ENCODE data around the gene EMX2.
A peak's percentile ranks its signal among the peaks of the same experiment; 100 is the strongest.

EMX2 gene

GRCh38 chr10:117535298-117536071, 7.1 kb upstream of the EMX2 start:
- peak overlapping the region; percentile 27 to 28 for H3K4me3 ChIP-seq (replicated peaks in 1 of 2; ENCODE audit: low read depth in 2 of 2, low read length in 2 of 2)
- no peak for DNase-seq (ENCODE audit: low read depth in 2 of 2)
- no peak for TF ChIP-seq CTCF (IDR thresholded peaks at IDR 0.05; ENCODE audit: low read depth, low read length)

GRCh38 chr10:117536072-117536865, 6.3 kb upstream of the EMX2 start:
- H3K4me3 ChIP-seq (replicated peaks in 1 of 2; ENCODE audit: low read depth in 2 of 2, low read length in 2 of 2) = no peak overlapping the region
- DNase-seq (ENCODE audit: low read depth in 2 of 2) = no peak
- TF ChIP-seq CTCF (IDR thresholded peaks at IDR 0.05; ENCODE audit: low read depth, low read length) = no peak

GRCh38 chr10:117536866-117537435, 5.6 kb upstream of the EMX2 start:
- no peak overlapping the region for H3K4me3 ChIP-seq (replicated peaks in 1 of 2; ENCODE audit: low read depth in 2 of 2, low read length in 2 of 2)
- no peak for TF ChIP-seq CTCF (IDR thresholded peaks at IDR 0.05; ENCODE audit: low read depth, low read length)
- no peak for DNase-seq (ENCODE audit: low read depth in 2 of 2)

GRCh38 chr10:117537436-117537903, 5.1 kb upstream of the EMX2 start:
- DNase-seq (ENCODE audit: low read depth in 2 of 2) = peak in 1 of 2 donors; percentile 33
- no peak overlapping the region for H3K4me3 ChIP-seq (replicated peaks in 1 of 2; ENCODE audit: low read depth in 2 of 2, low read length in 2 of 2)
- TF ChIP-seq CTCF (IDR thresholded peaks at IDR 0.05; ENCODE audit: low read depth, low read length) = no peak

GRCh38 chr10:117537904-117538524, 4.5 kb upstream of the EMX2 start:
- no peak overlapping the region for H3K4me3 ChIP-seq (replicated peaks in 1 of 2; ENCODE audit: low read depth in 2 of 2, low read length in 2 of 2)
- DNase-seq (ENCODE audit: low read depth in 2 of 2) = no peak
- TF ChIP-seq CTCF (IDR thresholded peaks at IDR 0.05; ENCODE audit: low read depth, low read length) = no peak

GRCh38 chr10:117539361-117539773, 3.2 kb upstream of the EMX2 start:
- DNase-seq (ENCODE audit: low read depth in 2 of 2) = no peak
- TF ChIP-seq CTCF (IDR thresholded peaks at IDR 0.05; ENCODE audit: low read depth, low read length) = no peak

More at GRCh38 chr10:117539361-117539773, 3.2 kb upstream of the EMX2 start:
- H3K4me3 ChIP-seq (replicated peaks in 1 of 2; ENCODE audit: low read depth in 2 of 2, low read length in 2 of 2) = no peak overlapping the region
